ENCODE measurements around the gene TOX2. TPM values are rescaled to one million over a fixed set of nuclear protein-coding genes. Genes with fewer than 3 reads are reported as not detected.

Gene TOX2
- total RNA-seq, 3 donors from 2014 or later (not counting 1 experiment from before 2014, with no cell fraction given): 0.93 to 1.8 (median 1.2) TPM

DNA sequence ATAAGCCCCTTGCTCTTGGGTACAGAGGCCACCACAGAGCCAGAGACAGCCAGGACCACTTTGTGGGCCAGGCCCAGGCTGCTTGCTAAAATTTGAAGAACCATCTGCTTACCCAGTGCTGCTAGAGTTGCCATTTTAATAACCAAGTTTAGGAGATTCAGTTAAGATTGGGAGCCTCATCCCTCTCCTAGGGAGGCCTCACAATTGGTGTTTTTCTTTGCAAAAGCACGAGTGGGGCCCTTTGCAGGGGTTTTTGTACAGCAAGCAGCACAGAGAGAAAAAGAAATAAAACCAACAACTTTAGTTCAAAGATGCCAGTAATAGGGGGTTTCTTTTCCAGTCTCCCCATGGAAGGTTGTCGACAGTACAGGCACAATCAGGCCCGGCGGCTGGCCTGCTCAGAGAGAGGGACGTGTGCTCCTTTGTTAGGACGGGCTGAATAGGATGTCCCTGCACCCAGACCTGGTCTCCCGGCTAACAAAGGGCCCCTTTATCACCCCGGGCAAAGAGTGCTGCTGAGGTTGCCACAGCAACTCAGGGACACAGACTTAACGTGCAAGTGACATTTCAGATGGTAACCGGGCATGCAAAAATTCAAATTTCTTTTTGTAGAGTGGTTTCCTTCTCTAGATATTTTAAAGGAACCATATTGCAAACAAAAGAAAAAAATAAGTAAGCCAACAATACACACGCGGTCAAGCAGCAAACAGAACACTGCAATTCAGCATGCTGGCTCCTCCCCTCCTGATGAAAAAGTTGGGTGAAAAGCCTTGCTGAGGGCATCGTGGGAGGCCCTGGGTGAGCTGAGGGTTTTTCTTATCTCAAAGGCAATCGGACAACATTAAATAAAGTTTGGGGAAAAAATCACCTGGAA is 10.5 kb upstream of the TOX2 start:
- no peak for DNase-seq
- Mint-ChIP-seq H3K27me3 (ENCODE audit: low read depth in 2 of 2) (peaks cover 29 to 48% of the 10 kb centered on the region in 2 donors), H3K27ac (no peak overlapping the region), H3K4me3 (no peak overlapping the region), H3K36me3 (no peaks in the 10 kb centered on the region), H3K4me1 (no peaks in the 10 kb centered on the region), H3K9me3 (peaks cover 2 to 5% of the 10 kb centered on the region in 2 donors)
- no peak overlapping the region for H3K27ac ChIP-seq (ENCODE audit: low read length)
- no peak overlapping the region for H3K4me3 ChIP-seq (ENCODE audit: low read length)
- intact Hi-C loops (cut with micrococcal nuclease): no loop called here
- ATAC-seq: no peak
- peaks cover 5% of the 10 kb centered on the region for H3K27me3 ChIP-seq (ENCODE audit: control insufficient read depth, insufficient read depth, low read length)
- TF ChIP-seq, protein P1, sequence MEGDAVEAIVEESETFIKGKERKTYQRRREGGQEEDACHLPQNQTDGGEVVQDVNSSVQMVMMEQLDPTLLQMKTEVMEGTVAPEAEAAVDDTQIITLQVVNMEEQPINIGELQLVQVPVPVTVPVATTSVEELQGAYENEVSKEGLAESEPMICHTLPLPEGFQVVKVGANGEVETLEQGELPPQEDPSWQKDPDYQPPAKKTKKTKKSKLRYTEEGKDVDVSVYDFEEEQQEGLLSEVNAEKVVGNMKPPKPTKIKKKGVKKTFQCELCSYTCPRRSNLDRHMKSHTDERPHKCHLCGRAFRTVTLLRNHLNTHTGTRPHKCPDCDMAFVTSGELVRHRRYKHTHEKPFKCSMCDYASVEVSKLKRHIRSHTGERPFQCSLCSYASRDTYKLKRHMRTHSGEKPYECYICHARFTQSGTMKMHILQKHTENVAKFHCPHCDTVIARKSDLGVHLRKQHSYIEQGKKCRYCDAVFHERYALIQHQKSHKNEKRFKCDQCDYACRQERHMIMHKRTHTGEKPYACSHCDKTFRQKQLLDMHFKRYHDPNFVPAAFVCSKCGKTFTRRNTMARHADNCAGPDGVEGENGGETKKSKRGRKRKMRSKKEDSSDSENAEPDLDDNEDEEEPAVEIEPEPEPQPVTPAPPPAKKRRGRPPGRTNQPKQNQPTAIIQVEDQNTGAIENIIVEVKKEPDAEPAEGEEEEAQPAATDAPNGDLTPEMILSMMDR (IDR thresholded peaks at IDR 0.05): no peak
- no peaks in the 10 kb centered on the region for H3K4me1 ChIP-seq (ENCODE audit: control insufficient read depth, insufficient read depth, low read length)
- 78% methylated on average over 14 of the region's 14 CpGs for WGBS (ENCODE audit: insufficient coverage)
- H3K9me3 ChIP-seq (ENCODE audit: control insufficient read depth, insufficient read depth, low read length): peaks cover 6% of the 10 kb centered on the region
- H3K36me3 ChIP-seq (ENCODE audit: control insufficient read depth, insufficient read depth, low read length): no peaks in the 10 kb centered on the region

DNA sequence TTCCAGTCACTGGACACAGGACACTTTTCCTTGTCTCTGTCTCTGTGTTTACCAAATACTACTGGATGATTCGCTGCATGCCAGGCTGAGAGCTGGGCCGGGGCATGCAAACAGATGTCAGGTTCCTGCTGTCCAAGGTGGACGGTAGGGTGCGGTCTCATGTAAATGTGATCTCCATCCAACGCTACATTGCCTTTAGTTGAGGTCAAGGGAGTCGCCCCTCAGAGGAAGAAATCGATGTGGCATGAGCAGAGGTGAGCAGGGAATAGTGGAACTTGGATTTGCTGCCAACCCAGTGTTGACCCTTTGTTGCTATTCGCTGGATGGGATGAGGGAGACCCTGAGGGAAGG is 9.8 kb upstream of the TOX2 start:
- Histone ChIP-seq H3K9me3 (ENCODE audit: control insufficient read depth, insufficient read depth, low read length) (peaks cover 6% of the 10 kb centered on the region), H3K4me3 (ENCODE audit: low read length) (no peak overlapping the region), H3K4me1 (ENCODE audit: control insufficient read depth, insufficient read depth, low read length) (no peaks in the 10 kb centered on the region), H3K27me3 (ENCODE audit: control insufficient read depth, insufficient read depth, low read length) (no peaks in the 10 kb centered on the region), H3K27ac (ENCODE audit: low read length) (no peak overlapping the region), H3K36me3 (ENCODE audit: control insufficient read depth, insufficient read depth, low read length) (no peaks in the 10 kb centered on the region)
- ATAC-seq: no peak
- peaks cover 2 to 5% of the 10 kb centered on the region in 2 donors for H3K9me3 Mint-ChIP-seq
- WGBS (ENCODE audit: insufficient coverage): 91% methylated on average over 7 of the region's 8 CpGs
- no peak overlapping the region for H3K27ac Mint-ChIP-seq
- H3K27me3 Mint-ChIP-seq (ENCODE audit: low read depth in 2 of 2): peaks cover 29 to 45% of the 10 kb centered on the region in 2 donors
- TF ChIP-seq, protein P1 (IDR thresholded peaks at IDR 0.05): no peak
- H3K4me1 Mint-ChIP-seq: no peaks in the 10 kb centered on the region
- intact Hi-C loops (cut with micrococcal nuclease): no loop called here
- H3K4me3 Mint-ChIP-seq: no peak overlapping the region
- DNase-seq: no peak
- no peaks in the 10 kb centered on the region for H3K36me3 Mint-ChIP-seq

- Histone ChIP-seq H3K27me3 (ENCODE audit: control insufficient read depth, insufficient read depth, low read length) (peaks cover 3% of the 10 kb centered on the region), H3K4me3 (ENCODE audit: low read length) (no peak overlapping the region), H3K36me3 (ENCODE audit: control insufficient read depth, insufficient read depth, low read length) (no peaks in the 10 kb centered on the region), H3K27ac (ENCODE audit: low read length) (no peak overlapping the region), H3K4me1 (ENCODE audit: control insufficient read depth, insufficient read depth, low read length) (no peaks in the 10 kb centered on the region), H3K9me3 (ENCODE audit: control insufficient read depth, insufficient read depth, low read length) (peaks cover 6% of the 10 kb centered on the region)
- 100% methylated on average over 1 of the region's 2 CpGs for WGBS (ENCODE audit: insufficient coverage)
- DNase-seq (no peak), ATAC-seq (no peak)
- peaks cover 2 to 5% of the 10 kb centered on the region in 2 donors for H3K9me3 Mint-ChIP-seq
- intact Hi-C loops (cut with micrococcal nuclease): no loop called here
- H3K27ac Mint-ChIP-seq: no peak overlapping the region
- H3K4me1 Mint-ChIP-seq: peaks cover 0 to 4% of the 10 kb centered on the region in 2 donors
- H3K4me3 Mint-ChIP-seq: no peak overlapping the region
- peaks cover 30 to 52% of the 10 kb centered on the region in 2 donors for H3K27me3 Mint-ChIP-seq (ENCODE audit: low read depth in 2 of 2)
- no peaks in the 10 kb centered on the region for H3K36me3 Mint-ChIP-seq
- TF ChIP-seq, protein P1 (IDR thresholded peaks at IDR 0.05): no peak
Observed at GRCh38 chr20:43906505-43907034, 8.1 kb upstream of the TOX2 start.
